HG03469 (cell line): Measurements from ENCODE around the gene HOXA2.

Experiments
- ATAC-seq: cut with Tn5 transposase; IDR thresholded peaks from one replicate; pipeline ENCODE4 v1.9.1; 2021; ENCODE audit warnings: mild to moderate bottlenecking, moderate library complexity, moderate number of reproducible peaks; ENCODE audit not compliant: unreplicated experiment

Gene HOXA2

DNA sequence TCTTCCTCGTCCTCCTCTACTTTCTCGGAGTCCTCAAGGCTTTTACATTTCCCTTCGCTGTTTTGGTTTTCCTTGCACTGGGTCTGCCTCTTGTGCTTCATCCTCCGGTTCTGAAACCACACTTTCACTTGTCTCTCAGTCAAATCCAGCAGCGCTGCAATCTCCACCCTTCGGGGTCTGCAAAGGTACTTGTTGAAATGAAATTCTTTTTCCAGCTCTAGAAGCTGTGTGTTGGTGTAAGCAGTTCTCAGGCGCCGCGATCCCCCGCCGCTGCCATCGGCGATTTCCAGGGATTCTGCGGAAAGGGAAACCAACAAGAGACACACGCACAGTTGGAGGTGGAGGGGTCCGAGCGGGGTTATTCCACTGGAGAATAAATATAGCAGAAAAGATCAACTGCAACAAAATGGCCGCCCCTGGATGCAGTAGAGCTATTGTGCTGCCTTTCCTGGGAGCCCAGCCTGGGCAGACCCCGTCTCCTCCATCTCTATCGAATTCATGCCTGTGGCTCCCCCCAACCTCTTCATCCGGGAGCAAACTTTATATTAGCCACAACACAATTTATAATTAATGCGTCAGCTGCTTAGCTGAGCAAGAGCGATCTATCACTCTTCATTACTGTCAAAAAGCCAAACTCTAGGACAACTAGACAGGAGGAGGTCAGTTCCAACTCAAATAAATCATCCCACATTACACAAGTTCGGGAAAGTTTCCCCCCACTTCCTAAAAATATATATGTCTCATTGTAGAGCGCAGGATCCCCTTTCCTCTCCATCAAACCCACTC lies 1.1 kb downstream of the HOXA2 start:
- ATAC-seq, result no peak

DNA sequence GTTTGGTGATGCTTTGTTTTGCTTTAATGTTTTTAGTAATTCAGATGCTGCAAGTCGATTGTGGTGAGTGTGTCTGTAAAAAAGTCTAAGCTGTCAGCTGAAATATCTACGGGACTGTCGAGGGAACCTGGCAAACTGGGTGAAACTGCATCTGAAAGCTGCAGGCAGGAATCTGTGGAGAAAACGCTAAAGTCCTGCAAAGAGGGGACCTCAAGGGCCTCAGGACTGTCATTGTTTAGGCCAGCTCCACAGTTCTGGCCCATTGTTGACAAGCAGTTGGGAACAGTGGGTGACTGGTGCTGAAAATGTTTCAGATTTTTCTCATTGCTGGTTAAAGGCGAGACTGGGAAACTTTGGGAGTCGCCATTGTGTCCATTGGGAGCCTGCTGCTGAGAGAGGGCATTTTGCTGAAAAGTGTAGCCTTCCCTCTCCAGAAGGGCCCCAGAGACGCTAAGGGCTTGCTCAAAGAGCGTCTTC lies 1.8 kb downstream of the HOXA2 start:
- ATAC-seq, result no peak

DNA sequence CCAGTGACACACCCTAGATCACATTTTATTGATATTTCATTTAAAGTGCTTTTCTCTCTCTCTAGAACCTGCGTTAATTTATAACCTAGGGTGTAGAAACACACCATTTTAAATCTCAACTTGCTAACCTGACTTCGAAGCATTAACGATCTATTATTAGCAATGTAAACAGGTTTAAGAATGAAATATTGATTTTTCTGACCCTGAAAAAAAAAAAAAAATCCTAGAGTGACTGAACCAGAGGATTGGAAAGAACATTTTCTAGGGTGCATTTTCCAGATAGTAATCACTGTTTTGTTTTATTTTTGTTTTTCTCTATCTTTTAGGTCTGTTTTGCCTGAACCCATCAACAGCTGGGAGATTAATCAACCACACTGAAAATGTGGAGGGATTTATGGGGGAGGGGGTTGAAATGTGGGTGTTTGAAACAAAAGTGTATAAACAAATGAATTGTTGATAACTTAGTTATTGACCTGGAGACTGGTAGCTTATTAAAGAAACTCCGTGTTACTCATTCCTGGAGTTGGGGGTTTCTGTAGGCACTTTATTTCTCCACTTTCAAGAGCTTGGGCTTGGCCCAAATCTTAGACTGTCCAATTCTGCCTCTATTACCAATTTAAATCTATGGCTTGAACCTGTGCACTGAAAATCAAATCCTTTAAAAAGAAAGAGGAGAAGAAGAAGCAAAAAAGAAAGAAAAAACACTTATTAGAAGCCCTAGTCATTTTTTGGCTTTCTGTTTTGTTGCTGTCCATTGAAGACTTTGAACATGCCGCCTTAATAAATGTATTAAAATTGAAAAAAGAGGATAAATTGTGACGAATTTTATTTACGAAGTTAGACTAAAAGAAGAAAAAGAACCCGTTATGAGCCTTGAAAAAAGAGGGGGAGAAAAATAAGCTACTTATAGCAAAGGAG lies 2.8 kb downstream of the HOXA2 start:
- no peak for ATAC-seq

DNA sequence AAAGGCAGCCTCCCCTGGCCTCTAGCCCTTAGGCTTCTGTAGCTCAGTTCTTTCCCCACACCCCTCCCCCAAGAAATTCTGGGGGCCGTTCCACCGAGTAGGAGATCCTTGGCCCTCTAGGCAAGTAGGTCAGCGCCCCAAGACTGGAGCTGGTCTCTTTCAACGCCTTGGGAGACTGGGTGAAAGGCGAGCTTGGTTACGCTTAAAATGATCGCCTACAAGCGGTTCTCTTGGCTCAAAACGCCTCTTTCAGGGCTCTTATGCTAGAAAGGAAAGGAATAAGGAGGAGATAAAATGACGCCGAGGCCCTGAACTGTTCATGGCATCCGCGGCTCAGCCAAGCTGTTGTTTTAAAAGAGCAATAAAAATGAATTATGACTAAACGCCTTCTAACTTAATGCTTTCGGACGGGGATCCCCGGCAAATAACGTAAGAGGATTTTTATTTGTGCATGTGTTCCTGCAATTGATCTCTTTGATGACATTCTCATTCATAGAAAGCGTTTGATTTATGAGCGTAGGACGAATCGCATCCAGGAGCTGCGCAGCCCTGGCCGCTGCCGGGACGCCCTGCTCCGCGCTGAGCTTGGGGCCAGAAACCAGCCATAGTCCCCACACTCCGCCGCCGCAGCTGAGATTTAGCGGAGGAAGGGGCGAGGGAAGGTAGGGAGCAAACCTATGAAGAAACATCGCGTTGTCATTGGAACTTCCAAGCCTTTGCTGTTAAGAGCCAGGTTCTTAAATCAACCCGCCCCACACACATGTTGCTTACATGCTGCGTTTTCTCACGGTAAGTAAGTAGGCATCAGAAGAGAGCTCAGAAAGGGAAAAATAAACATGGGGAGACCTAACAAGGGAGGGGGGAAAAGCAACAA lies 3.7 kb downstream of the HOXA2 start:
- ATAC-seq, result no peak

DNA sequence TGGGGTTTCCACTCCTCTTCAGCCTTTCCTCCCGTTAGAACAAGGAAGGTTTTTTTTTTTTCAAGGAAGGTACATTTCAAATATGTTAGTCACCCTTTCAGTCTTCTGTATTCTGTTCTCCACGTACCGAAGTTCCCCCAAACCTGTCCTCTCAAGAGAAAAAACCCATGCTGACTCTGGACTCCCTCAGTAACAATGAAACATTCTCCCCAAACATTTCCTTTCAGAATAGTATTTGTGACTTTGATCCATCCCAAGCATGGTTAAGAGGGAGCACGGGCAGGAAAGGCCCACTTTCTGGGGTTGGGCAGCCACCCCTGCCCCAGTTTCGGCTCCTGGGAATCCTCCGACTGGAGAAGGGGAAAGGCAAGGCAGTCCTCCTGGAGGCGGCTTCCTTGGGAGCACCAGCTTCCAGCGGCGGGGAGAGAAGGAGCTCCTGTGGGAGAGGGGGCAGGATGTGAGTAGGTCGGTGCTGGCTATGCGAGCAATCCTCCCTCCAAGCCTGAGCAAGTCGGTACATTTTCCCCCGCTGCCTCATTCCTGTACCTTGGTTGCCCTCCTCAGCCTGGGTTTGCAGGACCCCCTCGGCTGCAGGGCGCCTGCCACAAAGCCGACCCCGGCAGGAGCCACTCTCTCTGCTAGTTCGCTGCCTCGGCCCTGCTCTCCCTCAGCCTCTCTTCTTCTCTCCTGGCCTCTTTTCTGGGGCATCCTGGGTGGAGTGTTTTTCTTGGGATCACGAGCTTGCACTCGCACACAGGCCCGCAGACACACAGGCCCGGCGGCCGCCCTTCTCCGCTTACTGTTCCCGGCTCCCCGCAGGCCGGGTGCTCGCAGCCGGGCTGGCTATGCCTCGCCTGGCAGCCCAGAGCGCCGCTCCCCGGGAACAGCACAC lies 4.6 kb downstream of the HOXA2 start:
- ATAC-seq, result no peak

DNA sequence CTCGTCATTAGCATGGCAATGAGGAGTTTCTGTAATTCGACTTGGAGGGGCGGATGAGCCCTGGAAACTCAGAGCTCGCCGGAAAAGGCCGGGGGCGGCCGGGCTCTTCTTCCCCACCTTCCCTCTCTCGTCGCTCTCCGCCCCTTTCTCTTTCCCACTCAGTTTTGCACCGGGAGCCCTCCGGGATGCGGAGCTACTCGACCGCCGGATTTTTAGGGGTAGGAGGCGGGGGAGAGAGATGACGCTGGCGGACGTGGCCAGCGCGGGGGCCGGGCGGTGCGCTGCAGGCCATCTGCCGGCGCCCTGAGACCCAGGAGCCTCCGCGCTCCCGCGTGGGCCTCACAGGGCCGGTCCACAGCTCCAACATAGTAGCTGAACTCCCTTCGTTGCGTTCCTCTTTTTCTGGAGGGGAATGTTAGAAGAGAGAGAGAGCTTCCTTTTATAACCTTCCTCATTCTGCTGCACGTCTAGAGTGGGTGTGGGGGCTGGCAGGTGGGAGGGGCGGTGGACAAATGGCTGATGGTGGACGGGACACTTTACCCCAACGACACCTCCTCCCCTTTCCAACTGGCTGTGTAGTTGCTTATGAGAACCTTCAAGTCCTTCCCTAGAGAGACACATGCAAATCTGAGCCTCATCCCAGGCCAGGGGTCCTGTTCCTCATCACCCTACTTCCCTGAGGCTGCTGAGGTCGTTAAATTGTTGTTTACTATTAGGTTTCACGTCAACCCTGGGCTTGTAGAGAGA lies 5.5 kb downstream of the HOXA2 start:
- ATAC-seq, result no peak

DNA sequence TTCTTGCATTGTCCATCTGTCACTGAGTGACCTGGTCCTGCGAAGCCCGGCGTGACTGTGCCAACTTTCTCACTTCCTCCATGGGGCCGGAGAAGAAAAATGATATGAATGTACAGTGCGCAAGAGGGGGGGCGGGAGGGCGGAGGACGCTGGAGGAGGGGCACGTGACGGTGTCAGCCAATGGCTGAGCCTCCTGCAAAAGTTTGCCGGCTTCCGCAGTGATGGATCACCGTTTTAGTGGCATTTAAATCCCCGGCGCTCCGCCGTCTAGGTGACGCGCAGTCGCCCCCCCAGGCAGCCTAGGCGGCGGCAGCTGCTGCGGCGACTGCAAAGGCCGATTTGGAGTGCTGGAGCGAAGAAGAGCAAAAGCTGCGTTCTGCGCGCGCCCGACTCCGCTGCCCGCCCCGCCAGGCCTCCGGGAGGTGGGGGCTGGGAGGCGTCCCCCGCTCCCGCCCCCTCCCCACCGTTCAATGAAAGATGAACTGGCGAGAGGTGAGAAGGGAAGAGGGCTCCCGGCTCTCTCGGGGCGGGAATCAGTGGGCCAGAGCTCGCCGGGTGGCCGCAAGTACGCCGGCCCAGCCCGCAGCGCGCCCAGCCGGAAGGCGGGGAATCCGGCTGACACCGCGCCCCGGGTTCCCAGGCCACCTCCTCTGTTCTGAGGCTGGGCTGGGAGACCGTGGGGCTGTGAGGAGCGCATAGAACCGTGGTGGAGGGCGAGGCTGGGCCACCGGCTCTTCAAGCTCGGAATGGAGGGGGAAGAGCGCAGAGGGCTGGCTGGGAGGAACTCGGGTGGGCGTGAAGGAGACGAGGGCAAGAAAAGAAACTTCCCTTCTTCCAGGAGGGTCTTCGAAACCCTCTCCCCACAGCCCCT lies 6.4 kb downstream of the HOXA2 start, which contains the start of gene HOXA1:
Gene HOXA1, minus strand, starts transcription at position 104 of the 871 bp plus-strand sequence. Its CDS starts 88 bp downstream, at position 16.
- ATAC-seq, result peak; percentile 90

DNA sequence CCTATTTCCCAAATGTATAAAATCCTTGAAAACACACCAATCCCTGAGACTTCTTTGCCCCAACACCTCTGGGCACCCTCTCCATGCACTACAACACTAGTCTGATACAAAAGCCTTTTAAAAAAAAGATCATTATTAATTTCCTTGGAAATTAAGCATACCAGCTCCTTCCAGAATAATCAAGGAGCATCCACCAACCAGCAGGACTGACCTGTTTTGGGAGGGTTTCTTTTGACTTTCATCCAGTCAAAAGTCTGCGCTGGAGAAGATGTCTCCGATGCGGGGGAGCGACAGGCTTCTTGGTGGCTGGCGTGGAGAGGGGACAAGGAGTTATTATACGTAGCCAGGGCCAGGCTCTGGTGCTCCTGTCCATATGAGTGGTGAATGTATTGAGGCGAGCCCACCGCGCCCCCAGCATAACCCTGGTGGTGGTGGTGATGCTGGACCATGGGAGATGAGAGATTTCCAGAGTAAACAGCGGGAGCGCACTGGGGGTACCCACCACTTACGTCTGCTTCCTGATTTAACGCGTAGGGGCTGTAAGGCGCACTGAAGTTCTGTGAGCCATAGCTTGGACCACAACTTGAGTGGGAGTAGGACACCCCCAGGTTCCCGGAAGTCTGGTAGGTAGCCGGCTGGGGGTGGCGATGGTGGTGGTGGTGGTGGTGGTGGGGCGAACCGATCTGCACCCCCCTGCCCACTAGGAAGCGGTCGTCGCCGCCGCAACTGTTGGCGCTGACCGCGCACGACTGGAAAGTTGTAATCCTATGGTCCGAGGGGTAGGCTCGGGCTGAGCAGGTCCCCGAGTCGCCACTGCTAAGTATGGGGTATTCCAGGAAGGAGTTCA lies 7.2 kb downstream of the HOXA2 start:
- no peak for ATAC-seq

DNA sequence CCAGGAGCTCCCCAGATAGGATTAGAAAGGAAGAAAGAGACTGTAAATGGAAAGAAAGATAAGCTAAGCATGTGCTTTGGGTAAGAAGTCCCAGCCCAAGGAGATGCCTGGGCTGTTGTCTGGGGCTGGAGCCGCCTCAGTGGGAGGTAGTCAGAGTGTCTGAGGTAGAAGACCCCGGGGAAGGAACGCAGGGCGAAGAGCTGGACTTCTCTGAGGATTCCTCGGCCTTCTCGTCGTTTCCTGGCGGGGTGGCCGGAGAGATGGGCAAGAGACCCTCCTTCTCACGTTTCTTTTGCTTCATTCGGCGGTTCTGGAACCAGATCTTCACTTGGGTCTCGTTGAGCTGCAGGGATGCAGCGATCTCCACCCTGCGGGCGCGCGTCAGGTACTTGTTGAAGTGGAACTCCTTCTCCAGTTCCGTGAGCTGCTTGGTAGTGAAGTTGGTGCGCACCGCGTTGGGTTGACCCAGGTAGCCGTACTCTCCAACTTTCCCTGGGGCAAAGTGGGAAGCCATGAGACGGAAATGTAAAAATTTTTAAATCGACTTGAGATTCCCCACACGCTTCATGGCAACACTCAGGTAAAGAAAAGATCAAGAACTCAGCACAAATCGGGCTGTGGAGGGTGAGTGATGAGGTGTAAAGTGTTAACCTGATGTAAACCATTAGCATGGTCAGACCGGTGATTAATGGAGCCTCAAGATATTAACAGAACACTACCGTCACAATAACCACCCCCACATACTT lies 8.0 kb downstream of the HOXA2 start:
- no peak for ATAC-seq

DNA sequence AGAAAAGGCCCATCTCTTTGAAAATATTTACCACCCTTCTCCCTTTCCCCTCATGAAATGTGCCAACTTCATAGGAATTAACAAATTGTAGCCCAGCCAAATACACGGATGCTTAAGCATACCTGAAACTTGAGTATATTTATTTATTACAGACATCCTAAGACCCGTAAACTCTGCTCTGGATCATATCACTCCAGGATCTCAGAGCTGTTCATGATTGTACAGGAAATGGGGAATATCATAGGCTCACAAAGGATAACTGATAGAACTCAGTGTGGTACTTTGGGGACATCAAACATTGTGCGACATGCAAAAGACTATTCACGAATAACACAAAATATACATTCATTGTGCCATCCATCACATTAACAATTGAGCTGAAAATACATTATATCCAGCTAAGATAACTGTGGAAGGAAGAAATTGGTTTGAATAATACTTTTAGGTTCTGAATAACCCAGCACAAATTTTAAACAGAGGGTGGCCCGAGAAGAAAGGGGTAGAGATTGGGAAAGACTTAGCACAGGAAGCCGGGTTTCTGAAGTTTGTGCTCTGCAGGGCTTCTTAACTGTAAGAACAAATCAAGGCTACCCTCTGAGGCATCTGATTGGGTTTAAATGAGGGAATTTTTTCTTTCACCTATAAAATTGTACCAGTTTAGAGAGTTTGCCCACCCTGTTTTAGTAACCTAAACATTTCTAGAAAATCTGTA lies 9.1 kb downstream of the HOXA2 start:
- no peak for ATAC-seq

DNA sequence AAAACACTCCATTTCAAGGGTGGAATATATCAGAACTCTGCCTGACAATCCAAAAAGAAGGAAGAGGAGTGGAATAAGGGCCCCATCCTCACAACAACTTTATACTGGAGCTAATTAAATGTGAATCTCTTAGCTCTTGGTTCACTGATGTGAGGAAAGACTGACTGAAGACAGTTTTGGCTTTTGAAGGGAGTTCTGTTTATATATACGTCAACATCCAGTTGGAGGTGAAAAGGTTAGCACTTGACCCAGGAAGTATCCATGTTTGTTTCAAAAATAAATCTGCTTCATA lies 9.7 kb downstream of the HOXA2 start:
- ATAC-seq, result no peak

DNA sequence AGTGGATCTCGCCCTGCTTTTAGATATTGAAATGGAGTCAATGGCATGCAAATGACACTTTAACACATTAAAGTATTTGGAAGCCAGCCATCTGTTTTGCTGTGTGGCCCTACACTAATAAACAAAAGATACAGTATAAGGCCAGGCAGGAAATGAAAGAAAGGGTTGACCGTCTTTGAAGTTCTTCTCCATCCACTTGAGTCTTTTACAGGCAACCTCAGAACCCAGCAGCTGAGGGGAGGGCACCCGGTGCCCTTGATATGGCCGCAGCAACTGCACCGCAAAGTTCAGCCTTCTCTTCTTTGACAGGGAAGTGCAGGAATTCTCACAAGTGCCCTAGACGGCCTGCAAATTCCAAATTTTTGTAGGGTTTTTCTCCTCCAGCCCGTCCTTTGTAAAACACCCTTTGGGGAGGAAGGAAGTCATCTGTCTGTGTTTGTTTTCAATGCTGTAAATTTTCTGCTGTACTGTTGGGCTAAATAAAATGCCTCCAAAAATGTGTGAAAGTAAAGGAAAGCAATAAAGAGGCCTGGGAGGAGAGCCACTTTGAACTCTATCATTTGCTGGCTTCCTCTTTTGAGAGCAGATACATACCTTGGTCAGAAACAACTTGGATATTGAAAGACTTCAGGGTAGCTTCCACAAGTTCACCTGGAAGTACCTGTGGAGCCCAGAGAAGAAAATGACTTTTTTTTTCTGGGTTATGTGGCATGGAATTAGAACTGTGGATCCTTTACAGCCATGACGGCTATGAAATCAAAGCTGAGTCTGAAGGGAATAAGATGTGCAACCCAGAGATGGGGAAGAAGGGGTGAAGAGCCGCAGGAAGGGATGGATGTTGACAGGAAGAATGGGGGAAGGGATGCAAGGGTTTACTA lies 10.3 kb downstream of the HOXA2 start:
- no peak for ATAC-seq

DNA sequence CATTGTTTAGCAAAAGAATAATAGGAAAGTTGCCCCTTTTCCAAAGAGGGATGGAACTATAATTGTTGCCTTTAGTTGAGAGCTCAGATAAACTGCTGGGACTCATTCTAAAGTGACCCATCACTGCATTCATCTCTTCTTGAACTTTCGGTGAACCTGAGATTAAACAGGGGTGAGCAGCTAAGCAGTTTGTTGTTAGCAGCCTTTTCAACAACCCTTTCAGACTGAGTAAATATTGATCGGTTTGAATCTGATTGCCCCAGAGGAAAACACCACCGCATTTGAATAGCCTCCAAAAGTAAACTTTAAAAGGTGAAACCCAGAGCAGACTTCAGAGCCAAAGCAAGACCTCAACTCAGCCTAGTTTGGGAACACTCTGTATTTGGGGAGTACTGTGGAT lies 11.4 kb downstream of the HOXA2 start:
- no peak for ATAC-seq

DNA sequence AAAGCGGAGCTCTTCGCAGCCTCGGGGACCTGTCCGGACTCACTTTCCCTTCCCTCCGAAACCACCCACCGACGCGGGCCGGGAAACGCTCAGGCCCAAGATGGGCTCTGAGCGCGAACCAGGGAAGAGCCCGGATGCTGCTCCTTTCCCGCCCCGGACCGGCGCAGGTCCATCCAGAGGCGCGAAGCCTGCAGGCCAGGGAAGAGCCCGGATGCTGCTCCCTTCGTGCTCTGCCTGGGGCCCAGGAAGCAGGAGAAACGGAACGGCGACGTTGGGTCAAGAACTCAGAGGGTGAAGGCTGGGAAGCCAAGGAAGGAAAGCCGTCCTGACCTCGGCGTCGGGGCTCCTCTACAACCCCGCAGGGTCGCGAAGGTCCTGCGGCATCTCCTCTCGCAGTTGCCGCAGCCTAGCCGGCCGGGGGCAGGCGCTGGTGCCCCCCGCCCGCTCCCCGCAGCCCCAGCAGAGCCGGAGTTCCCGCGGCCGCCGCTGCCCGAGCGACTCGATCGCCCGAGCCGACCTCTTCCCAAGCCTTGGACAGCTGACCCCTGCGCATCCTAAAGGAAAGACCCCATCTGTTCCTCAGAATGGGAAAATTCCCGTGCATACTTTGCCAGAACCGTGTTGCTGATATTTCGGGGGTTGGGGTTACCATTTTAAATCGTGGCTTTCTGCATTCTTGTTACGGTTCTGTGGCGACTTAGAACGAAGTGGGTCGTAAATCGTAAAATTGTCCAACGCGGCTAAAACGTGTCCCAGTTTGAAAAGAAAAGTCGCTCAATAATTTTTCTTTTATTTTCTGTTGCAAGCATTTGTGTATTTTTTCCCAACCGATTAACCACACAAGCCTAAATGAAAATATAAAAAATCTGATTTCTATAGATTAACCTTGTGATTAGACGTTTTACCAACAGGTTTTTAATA lies 14.2 kb downstream of the HOXA2 start:
- no peak for ATAC-seq
